NK-92 (cell line): ENCODE measurements around the gene EEF1G.

Experiments
- DNase-seq: peaks from one replicate; lab custom pipeline; 2025; ENCODE audit not compliant: unreplicated experiment; lab: John Stamatoyannopoulos, UW

EEF1G gene

GRCh38 chr11:62542111-62542745 lies 31.5 kb downstream of the EEF1G start:
- no peak for DNase-seq

- DNase-seq, result no peak
These were observed 32.6 kb downstream of the EEF1G start for GRCh38 chr11:62540804-62541701.

DNA sequence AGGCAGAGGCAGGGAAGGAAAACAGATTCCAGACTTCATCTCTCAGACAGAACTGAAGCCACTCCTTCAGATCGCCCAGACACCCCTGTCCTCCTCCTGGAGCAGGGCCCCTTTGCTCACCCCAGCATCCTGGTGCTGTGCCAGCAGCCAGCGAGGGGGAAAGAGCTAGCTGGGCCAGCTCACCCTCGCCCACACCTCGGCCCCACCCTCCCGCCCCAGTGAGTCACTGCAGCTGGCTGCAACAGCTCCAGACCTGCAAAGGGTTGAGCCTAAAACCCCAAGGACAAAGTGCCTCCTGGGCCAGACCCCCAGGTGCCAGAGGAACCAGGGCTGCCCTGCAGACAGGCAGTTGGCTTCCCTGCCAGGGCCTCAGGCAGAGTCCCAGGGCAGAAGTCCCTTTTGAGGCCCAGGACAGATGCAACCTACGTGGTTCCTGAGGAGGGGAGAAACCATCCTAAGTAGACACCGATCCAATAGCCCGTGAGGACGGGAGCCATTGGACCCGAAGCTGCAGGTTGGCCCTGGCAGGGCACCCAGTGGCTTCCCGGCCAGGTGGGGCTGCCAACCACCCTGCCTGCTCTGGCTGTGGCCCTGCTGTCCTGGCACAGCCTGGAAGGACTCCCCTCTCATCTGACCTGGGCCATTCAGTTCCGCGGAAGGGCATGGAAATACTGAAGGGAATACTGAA lies 34.3 kb downstream of the EEF1G start:
- DNase-seq, result no peak

DNA sequence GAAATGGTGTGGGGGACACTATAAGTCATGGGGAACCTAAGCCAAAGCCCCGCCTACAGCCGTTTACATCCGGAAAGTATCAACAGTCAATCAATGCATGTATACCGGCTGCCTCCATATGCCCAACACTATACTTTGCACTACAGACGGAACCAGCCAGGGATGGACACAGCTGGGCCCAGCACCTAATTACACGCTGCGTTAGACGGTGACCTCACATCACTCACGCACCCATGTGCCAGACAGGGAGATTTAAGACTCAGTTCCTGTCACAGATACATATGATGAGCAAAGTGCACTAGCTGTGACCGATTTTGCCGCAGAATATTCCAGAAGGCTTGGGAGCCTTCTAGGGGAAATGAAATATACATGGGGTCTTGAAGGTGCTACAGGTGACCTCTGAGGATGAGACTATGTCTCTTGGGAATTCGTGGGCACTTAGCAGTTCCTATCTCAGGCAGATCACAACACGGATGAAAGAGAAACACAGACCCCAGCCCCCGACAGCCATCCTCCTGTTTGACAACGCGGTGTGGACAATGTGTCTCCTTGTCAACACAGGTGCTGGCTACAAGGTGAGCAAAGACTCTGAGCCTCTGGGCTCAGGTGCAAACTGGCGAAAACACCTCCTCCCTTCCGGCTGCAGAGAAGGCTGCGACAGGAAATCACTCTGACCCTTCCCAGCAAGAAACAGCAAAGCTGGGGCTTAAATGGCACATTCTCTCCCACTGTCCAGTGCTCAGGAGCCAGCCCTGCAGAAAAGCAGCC lies 35.0 kb downstream of the EEF1G start:
- no peak for DNase-seq

DNA sequence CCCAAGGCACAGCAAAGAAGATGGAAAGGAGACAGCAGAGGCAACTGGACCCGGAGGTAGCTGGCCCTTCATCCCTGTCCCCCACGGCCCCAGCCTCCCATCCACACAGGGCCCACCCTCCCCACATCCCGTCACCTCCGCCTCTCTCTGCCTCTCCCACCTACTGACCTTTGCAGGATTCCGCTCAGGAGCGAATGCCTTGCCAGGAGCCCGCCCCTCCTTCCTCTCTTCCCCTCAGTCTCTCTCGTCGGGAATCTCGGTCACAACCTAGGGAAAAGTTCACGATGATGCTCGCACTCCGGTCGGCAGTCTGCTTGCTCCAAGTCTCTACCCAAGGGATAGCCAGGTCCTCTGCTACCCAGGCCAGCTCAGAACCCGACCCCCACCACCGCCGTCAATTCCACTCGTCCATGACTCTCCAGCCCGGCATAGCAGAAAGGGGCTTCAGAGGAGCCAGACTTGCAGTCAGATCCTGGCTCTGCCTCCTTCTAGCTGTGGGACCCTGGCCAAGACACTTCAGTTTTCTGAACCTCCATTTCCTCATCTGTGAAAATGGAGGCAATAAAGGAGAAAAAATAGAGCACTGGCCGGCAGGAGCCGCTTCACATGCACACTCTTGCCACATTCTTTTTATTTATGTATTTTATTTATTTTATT lies 37.3 kb downstream of the EEF1G start:
- DNase-seq, result no peak

- DNase-seq, result no peak
These were observed 37.9 kb downstream of the EEF1G start for GRCh38 chr11:62535802-62536201.

GRCh38 chr11:62534779-62535545 lies 38.7 kb downstream of the EEF1G start:
- no peak for DNase-seq

DNA sequence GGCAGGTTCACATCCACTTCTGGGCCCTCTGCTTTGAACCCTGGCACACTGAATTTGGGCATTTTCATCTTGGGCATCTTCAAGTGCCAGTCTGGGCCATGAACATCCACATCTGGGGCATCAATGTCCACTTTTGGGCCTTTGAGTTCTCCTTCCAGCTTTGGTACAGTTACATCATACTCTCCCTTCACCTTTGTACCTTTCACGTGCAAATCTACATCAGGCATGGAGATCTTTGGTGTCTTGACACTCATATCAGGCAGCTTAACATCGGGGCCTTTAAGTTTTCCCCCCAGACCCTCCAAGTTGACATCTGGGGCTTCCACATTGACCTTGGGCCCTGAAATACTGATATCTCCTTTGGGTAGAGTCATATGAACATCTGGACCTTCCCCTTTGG lies 41.6 kb downstream of the EEF1G start:
- DNase-seq, result no peak

DNA sequence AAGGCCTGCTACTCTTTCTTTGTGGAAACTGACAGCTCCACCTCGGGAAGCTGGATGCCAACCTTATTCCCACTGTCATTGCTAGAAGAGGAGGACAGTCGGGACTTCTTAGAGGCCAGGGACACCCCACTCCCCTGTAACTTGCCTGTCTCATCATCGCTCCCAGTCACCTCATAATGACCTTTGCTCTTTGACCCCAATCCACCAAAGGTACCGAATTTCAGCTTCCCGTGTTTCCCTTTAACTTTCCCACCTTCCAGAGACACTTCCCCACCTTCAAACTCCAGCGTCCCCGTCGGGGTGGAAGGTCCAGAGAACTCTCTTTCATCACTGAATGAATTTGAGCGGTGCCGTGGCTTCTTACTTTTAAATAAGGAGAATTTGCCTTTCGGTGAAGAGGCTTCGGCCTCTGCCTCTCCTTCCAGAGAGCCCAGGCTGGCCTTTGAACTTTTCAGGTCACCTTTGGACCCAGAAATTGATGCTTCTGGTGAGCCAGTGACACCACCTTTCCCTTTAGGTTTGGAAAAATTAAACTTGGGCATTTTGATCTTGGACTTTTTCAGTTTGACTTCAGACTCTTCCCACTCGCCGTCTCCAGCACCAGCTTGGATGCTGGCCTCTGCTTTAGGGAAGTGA lies 56.8 kb downstream of the EEF1G start:
- no peak for DNase-seq

DNA sequence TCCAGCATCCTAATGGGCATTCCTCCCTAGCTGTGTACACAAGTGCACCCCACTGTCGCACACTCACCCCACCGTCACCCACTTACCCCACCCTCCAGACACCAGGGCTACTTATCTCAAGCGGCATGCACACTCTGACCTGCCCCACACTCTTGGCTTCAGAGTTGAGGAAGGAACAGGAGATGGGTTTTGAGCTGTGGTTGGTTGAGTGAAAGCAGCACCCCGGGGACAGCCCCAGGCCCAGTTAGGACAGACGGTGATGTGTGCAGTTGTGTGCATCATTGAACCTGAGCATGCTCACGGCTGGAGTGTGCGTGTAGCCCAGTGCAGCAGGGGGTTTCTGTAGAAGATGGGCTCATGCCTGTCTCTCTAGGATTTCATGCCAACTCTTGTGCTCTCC lies 59.5 kb downstream of the EEF1G start:
- no peak for DNase-seq

- DNase-seq, result no peak
These were observed 60.1 kb downstream of the EEF1G start for GRCh38 chr11:62513626-62514025.

DNA sequence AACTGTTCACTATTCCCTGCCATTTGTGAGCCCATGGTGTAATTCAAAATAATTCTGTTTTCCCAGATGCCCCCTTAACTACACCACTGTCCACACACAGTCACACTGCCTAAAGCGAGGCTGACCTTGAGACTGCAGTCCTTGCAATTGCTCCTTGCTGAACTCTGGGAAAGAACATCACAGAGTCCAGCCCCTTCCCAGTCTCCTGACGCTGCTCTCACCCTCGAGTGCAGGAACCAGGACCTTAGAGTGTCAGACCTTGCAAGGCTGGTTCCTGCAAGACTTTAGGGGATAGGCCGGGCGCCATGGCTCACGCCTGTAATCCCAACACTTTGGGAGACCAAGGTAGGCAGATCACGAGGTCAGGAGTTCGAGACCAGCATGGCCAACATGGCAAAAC lies 60.7 kb downstream of the EEF1G start:
- DNase-seq, result no peak
